GM12892 (cell line): ENCODE data around the gene HYPK.

Experiments
- POLR2A ChIP-seq: IDR thresholded peaks from 2 replicates; pipeline ENCODE4 v1.6.1; 2011; ENCODE audit warnings: low read depth, low read length, control low read depth
- POLR2AphosphoS5 ChIP-seq: IDR thresholded peaks from 2 replicates; pipeline ENCODE4 v1.6.1; 2011; ENCODE audit warnings: low read depth, low read length, control low read depth
- TAF1 ChIP-seq: IDR thresholded peaks from 2 replicates; pipeline ENCODE4 v1.6.1; 2011; ENCODE audit warnings: low read depth, mild to moderate bottlenecking, control low read depth, low read length, borderline replicate concordance

GRCh38 chr15:43796566-43796965 is 3.8 kb upstream of the HYPK start:
- TF ChIP-seq TAF1 (no peak), POLR2A (no peak), POLR2AphosphoS5 (no peak)
